Common myeloid progenitor, CD34-positive (primary cell): ENCODE measurements around the gene KIF3C. TPM values are rescaled to one million over a fixed set of nuclear protein-coding genes. Genes with fewer than 3 reads are reported as not detected.
"Not testable (repeated sequence)": the region's sequence is repeated elsewhere in the genome, so short reads cannot be mapped to it uniquely, and the experiment has no call there.

Experiments
- CTCF ChIA-PET: fragments of 350-600 bp; sonication (Branson Sonifier 250); formaldehyde crosslinking; loops from one replicate; lab custom pipeline; 2021; ENCODE audit warnings: antibody characterized with exemption; lab: Charles Lee
- POLR2A ChIA-PET: fragments of 350-600 bp; sonication (Branson Sonifier 250); formaldehyde crosslinking; loops from one replicate; lab custom pipeline; 2021; ENCODE audit warnings: antibody characterized with exemption; lab: Charles Lee
- DNase-seq, 3 donors: peaks; one replicate each; pipeline versions ENCODE4 v3.0.0 to v3.0.0-alpha.2; 2013
- H3K27ac ChIP-seq, 2 experiments: 1 replicate in 1 of 2; 2 replicates in 1 of 2; pipeline ENCODE4 v1.7.0; 2013; ENCODE audit warnings: inconsistent platforms in 2 of 2, low read length in 2 of 2, mild to moderate bottlenecking in 2 of 2, low read depth in 1 of 2, moderate library complexity in 1 of 2; ENCODE audit not compliant: severe bottlenecking in 2 of 2, insufficient read depth in 1 of 2, poor library complexity in 1 of 2
- H3K27me3 ChIP-seq, 5 experiments: replicated peaks in 2 of 5; 1 replicate in 3 of 5; 2 replicates in 2 of 5; pipeline versions ENCODE4 v1.6.1 to v1.7.0; 2013; ENCODE audit warnings: low read length in 4 of 5, mild to moderate bottlenecking in 2 of 5, moderate library complexity in 2 of 5, inconsistent platforms in 1 of 5; ENCODE audit not compliant: insufficient read depth in 5 of 5, control insufficient read depth in 4 of 5
- H3K36me3 ChIP-seq, 4 experiments: 1 replicate in 2 of 4; 2 replicates in 2 of 4; pipeline versions ENCODE4 v1.6.1 to v1.7.0; 2013; ENCODE audit warnings: low read length in 3 of 4, control low read depth in 1 of 4, mild to moderate bottlenecking in 1 of 4; ENCODE audit not compliant: control insufficient read depth in 4 of 4, insufficient read depth in 4 of 4
- H3K4me1 ChIP-seq, 4 experiments: 1 replicate in 3 of 4; 2 replicates in 1 of 4; pipeline versions ENCODE4 v1.6.1 to v1.7.1; 2013; ENCODE audit warnings: low read length in 3 of 4, mild to moderate bottlenecking in 3 of 4, control low read depth in 1 of 4, inconsistent platforms in 1 of 4, moderate library complexity in 1 of 4; ENCODE audit not compliant: control insufficient read depth in 4 of 4, insufficient read depth in 4 of 4; ENCODE audit errors: control extremely low read depth in 1 of 4
- H3K4me3 ChIP-seq, 7 experiments: 1 replicate in 4 of 7; 2 replicates in 3 of 7; pipeline versions ENCODE4 v1.5.1 to v1.7.0; 2013; ENCODE audit warnings: mild to moderate bottlenecking in 7 of 7, low read length in 6 of 7, moderate library complexity in 6 of 7, inconsistent platforms in 2 of 7, low read depth in 2 of 7, control low read depth in 1 of 7; ENCODE audit not compliant: insufficient read depth in 4 of 7, control insufficient read depth in 1 of 7; ENCODE audit errors: extremely low read depth in 1 of 7
- H3K9me3 ChIP-seq, 5 experiments: 1 replicate in 4 of 5; 2 replicates in 1 of 5; pipeline versions ENCODE4 v1.6.1 to v1.7.1; 2013; ENCODE audit warnings: low read length in 4 of 5, mild to moderate bottlenecking in 2 of 5, inconsistent platforms in 1 of 5, low read depth in 1 of 5, moderate library complexity in 1 of 5; ENCODE audit not compliant: control insufficient read depth in 4 of 5, insufficient read depth in 2 of 5; ENCODE audit errors: control extremely low read depth in 1 of 5
- WGBS: methylation state at CpG from one replicate; pipeline ENCODE4 v1.1.5; 2013; ENCODE audit not compliant: insufficient coverage; 5-methylcytosine and 5-hydroxymethylcytosine counted together
- polyA plus RNA-seq: library from polyadenylated mRNA; unstranded; fragments of 120-200 nt; gene quantifications from one replicate; pipeline ENCODE4 v1.2.1, GENCODE V29; 2013

KIF3C gene
- polyA plus RNA-seq, result 8.0 TPM

DNA sequence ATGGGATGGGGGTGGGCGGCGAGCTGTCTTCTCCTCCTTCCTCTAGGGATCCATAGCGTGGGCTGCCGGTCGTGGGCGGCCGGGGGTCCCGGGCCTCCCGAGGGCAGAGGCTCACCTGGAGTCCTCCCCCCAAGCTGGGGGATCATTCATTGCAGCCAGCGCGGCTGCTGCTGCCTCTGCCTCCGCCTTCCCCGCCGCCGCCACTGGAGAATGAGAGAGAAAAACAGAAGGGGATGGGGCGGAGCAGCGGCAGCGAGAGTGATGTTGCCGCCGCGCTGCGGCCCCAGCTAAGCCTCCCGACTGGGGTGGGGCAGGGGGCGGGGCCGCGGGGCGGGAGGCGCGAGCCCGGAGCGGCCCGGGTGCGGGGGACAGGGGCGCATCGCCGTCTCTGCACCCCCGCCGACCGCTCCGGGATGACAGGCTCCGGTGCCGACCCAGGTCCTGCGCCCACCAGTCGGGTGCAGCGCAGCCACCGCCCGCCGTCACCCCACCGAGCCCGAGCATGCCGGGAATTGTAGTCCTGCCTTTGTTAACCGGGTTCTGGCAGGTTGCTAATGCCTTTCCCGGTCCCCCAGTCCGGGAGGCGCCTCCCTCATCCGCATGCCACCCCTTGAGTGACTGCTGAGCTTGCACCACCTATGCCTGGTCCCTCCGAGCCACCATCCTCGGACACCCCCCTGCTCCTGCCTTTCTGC, at the start of gene KIF3C:
KIF3C (minus strand) TSS at position 225 of the 695 bp plus-strand sequence. CDS start 580 bp downstream, outside the sequence.
- H3K27ac ChIP-seq, result peak within 1 kb of the TSS in 1 of 2 experiments; percentile 43
- peaks cover 0 to 16% (median 13%) of the 10 kb centered on the region in 4 experiments for H3K4me1 ChIP-seq
- H3K4me3 ChIP-seq, result peak within 1 kb of the TSS; percentile 67 to 90 (median 79)
- 0% methylated on average over 33 of the region's 58 CpGs for WGBS
- ChIA-PET CTCF (interaction anchor here (1.3 to 1.9 kb wide), 3 partner anchors 9 to 66 kb away, joined by 3 to 6 read pairs (median 4); no protein-coding TSS in a partner anchor), POLR2A (interaction anchor here (0.9 to 1.2 kb wide), 2 partner anchors 11 to 32 kb away, joined by 3 to 4 read pairs; no protein-coding TSS in a partner anchor)
- peak; percentile 62 to 85 (median 73) for DNase-seq
- H3K27me3 ChIP-seq, result no peaks in the 10 kb centered on the region
- H3K36me3 ChIP-seq, result peaks cover 0 to 5% (median 0%) of the 10 kb centered on the region in 4 experiments
- no peaks in the 10 kb centered on the region for H3K9me3 ChIP-seq

DNA sequence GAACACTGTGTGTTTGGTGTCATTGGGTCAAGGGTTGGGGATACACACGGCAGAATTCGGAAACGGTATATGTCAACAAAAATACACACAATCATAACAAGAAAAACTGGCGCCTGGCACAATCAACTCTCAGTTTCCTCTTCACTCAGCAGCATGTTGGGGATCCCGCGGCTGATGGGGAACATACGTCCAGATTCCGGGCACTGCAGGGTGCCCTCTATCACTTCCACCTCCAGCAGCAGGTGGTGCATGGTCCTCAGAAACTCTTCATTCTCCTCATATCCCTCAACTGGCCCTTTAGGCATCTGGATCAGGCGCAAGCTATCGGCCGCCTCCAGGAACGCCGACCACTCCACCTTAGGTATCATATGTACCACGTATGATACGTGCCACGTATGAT, 45.8 kb upstream of the KIF3C start:
- CTCF ChIA-PET, result interaction anchor here (0.9 to 1.9 kb wide), 3 partner anchors 25 to 56 kb away, joined by 3 to 4 read pairs (median 3); no protein-coding TSS in a partner anchor
- WGBS, result 96% methylated on average over 10 of the region's 16 CpGs
- H3K4me3 ChIP-seq, result not testable (repeated sequence)

DNA sequence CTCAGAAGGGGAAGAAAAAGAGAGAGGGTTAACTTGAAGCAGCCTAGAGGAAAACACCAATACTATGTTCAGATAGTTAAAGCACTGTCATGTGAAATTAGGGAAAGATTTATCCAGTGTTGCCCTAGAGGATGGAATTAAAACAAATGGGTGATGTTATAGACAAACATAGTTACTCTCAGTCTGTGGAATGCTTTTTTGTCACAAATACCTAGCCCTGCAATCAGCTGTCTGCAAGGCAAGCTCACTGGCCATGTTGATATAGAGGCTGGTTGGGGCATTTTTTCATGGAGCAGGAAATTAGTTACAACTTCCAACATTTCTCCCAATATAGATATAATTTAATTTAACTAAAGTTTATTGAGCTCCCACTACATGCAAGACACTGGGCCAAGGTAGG, 43.2 kb upstream of the KIF3C start:
- CTCF ChIA-PET, result interaction anchor here (1.0 to 1.5 kb wide), 2 partner anchors 17 to 33 kb away, joined by 3 read pairs; no protein-coding TSS in a partner anchor

More for the DNA sequence above, 45.8 kb upstream of the KIF3C start:
- H3K9me3 ChIP-seq, H3K36me3 ChIP-seq, H3K27me3 ChIP-seq, H3K27ac ChIP-seq, POLR2A ChIA-PET, DNase-seq: not testable (repeated sequence)
- peaks cover 0 to 19% (median 18%) of the 10 kb centered on the region in 4 experiments for H3K4me1 ChIP-seq

DNA sequence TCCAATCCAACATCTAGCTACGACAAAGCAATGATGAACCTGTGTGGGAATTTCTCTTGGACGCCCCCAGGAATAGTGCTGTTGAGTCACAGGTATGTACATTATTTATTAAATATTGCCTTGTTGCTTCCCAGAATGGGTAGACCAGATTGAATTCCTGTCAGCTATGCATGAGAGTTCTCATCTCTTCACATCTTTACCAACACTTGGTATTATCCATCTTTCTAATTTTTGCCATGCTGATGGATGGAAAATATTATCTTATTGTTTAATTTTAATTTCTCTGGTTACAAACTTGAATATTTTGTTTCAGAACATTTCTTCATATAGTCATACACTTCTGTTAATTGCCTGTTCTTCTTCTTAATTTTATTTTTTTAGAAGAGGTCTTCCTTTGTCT, 42.0 kb upstream of the KIF3C start:
- ChIA-PET CTCF (interaction anchor here (0.9 to 1.3 kb wide), 3 partner anchors 8 to 16 kb away, joined by 3 read pairs; no protein-coding TSS in a partner anchor), POLR2A (no interaction called here)
- H3K27ac ChIP-seq, result no peak overlapping the region
- H3K4me1 ChIP-seq, result peaks cover 0 to 12% (median 10%) of the 10 kb centered on the region in 4 experiments
- no CpG with 5 or more reads among the region's 2 CpGs for WGBS
- no peaks in the 10 kb centered on the region for H3K36me3 ChIP-seq
- no peak for DNase-seq
- H3K4me3 ChIP-seq, result no peak overlapping the region
- H3K9me3 ChIP-seq, result no peaks in the 10 kb centered on the region
- H3K27me3 ChIP-seq, result no peaks in the 10 kb centered on the region

More for the DNA sequence above, 43.2 kb upstream of the KIF3C start:
- H3K4me3 ChIP-seq, result no peak overlapping the region
- no peaks in the 10 kb centered on the region for H3K36me3 ChIP-seq
- H3K4me1 ChIP-seq, result peaks cover 0 to 12% (median 10%) of the 10 kb centered on the region in 4 experiments
- POLR2A ChIA-PET, result interaction anchor here (0.7 kb wide), 1 partner anchor 116 kb away, joined by 4 read pairs; no protein-coding TSS in a partner anchor
- H3K27me3 ChIP-seq, result no peaks in the 10 kb centered on the region
- H3K9me3 ChIP-seq, result no peaks in the 10 kb centered on the region
- H3K27ac ChIP-seq, result no peak overlapping the region
- no peak for DNase-seq

DNA sequence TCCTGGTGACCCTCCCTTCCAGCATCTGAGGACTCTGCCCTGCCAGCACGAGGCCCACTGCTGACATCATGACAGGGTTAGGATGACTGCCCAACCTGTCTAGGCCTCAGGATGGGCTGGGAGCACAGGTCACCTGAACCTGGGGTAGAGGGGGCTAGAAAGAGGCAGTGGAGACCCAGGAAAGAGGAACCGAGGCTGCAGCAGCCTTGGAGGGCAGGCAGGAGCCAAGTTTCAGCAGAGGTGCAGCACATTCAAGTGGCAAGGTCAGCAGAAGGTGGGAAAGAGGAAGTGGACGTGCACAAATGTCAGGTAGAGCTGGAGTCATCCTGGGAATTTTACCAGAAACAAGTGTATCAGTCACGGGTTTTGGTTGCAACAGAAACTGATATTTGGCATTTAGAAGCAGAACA, 37.9 kb upstream of the KIF3C start:
- CTCF ChIA-PET, result interaction anchor here (0.6 to 1.4 kb wide), 3 partner anchors 9 to 23 kb away, joined by 3 to 7 read pairs (median 3); no protein-coding TSS in a partner anchor
- no peaks in the 10 kb centered on the region for H3K36me3 ChIP-seq
- WGBS, result 96% methylated on average over 3 of the region's 4 CpGs
- H3K27ac ChIP-seq, result no peak overlapping the region
- DNase-seq, result no peak
- no peaks in the 10 kb centered on the region for H3K9me3 ChIP-seq
- no peak overlapping the region for H3K4me3 ChIP-seq
- peaks cover 0 to 13% (median 6%) of the 10 kb centered on the region in 4 experiments for H3K4me1 ChIP-seq
- POLR2A ChIA-PET, result interaction anchor here (0.7 kb wide), 1 partner anchor 13 kb away, joined by 3 read pairs; no protein-coding TSS in a partner anchor
- H3K27me3 ChIP-seq, result no peaks in the 10 kb centered on the region

DNA sequence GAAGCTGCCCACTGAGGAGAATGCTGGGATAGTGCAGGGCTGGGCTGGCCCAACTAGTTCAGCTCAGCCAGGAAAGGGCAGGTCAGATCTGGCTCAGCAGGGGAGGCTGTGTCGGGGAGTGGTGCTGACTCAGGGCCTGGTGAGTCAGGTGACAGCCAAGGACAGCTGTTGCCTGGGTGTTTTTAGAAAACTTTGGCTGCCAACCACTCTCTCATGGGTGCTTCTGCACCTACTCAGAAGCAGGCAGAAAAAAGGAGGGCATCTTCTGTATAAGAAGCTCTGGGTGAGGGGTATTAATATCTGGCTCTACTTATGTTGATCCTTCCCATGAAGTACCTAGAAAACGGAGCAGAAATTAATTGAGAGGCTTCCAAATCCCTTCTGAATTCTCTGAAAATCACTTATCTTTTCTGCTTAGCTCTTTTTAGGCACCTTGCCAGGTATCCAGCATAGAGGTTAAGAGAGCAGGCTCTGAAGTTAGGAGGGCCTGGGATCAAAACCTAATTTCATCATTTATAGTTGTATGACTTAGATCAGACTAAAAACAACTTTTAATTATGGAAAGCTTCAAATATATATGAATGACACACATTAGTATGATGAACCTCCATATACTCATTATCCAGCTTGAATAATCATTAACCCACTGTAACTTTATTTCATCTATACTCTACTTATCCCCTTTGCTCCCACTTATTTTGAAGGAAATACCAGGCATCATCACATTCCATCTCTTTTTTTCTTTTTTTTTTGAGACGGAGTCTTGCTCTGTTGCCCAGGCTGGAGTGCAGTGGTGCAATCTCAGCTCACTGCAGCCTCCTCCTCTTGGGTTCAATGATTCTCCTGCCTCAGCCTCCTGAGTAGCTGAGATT, 36.1 kb upstream of the KIF3C start:
- no peak overlapping the region for H3K4me3 ChIP-seq
- CTCF ChIA-PET, result interaction anchor here (0.6 kb wide), 2 partner anchors 14 to 1008 kb away, joined by 3 to 4 read pairs; no protein-coding TSS in a partner anchor
- H3K27me3 ChIP-seq, result no peaks in the 10 kb centered on the region
- H3K27ac ChIP-seq, result no peak overlapping the region
- WGBS, result 86% methylated on average over 2 of the region's 3 CpGs
- no peaks in the 10 kb centered on the region for H3K36me3 ChIP-seq
- H3K4me1 ChIP-seq, result peaks cover 0 to 13% (median 6%) of the 10 kb centered on the region in 4 experiments
- POLR2A ChIA-PET, result interaction anchor here (1.1 kb wide), 1 partner anchor 15 kb away, joined by 3 read pairs; the partner anchor contains the start of gene RAB10
- no peaks in the 10 kb centered on the region for H3K9me3 ChIP-seq
- DNase-seq, result peak in 2 of 3 donors; percentile 43 to 44
